Astrocyte of the spinal cord (primary cell): Measurements from ENCODE around the gene OR51E1.
A peak's percentile ranks its signal among the peaks of the same experiment; 100 is the strongest.

ENCODE experiments used
- DNase-seq: peaks from one replicate; pipeline ENCODE4 v3.0.0; 2011; ENCODE audit warnings: low read depth, low spot score
- H3K4me3 ChIP-seq: 2 replicates; pipeline ENCODE4 v1.5.1; 2011; ENCODE audit warnings: low read depth, mild to moderate bottlenecking, low read length, moderate library complexity
- CTCF ChIP-seq: IDR thresholded peaks from 2 replicates; pipeline ENCODE4 v1.5.1; 2012; ENCODE audit warnings: low read depth, mild to moderate bottlenecking, low read length, inconsistent platforms
- in situ Hi-C: cut with HindIII; loops from 2 replicates; pipeline ENCODE4 v1.10.0; 2017; ENCODE audit warnings: low sequenced_read_pairs

The OR51E1 gene

GRCh38 chr11:4680341-4680740, 36.6 kb downstream of the OR51E1 start:
- no peak for DNase-seq
- in situ Hi-C loops: no loop called here
- TF ChIP-seq CTCF: no peak
- no peak overlapping the region for H3K4me3 ChIP-seq

DNA sequence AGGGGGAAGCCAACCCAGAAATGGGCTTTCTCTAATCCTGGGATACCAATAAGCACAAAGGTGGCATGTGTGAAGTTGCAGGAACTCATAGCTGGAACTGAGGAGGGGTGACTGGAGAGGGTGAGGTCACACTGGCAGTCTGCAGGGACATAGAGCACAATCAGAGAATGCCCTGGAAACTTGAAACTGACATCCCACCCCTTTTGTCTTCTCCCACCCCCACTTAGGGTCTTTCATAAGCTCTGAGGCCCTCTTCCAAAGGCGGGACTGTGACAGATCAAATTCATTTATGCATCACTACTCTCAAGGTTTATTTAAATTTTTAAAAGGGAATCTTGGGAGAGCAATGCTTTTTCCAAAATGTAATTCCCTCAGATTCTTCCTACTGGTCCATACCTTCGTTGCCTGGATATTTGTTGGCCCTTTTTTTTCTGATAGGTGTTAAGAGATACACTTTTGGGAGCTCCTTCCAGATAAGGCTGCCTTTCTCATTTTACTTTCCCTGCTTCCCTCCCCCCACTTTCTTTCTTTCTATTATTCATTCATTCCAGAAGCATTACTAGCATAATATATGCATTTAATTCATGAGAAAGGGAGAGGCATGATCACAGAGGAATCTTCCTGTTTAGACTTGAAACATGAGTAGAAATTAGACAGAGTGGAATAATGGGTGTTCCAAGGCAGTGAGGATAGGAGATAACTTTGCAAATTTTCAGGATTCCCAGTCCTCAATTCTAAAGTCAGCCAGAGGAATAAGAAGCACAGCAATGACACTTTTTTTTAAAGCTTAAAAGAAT, 39.0 kb downstream of the OR51E1 start:
- in situ Hi-C loops: no loop called here
- no peak overlapping the region for H3K4me3 ChIP-seq
- TF ChIP-seq CTCF: no peak
- DNase-seq: peak; percentile 27

DNA sequence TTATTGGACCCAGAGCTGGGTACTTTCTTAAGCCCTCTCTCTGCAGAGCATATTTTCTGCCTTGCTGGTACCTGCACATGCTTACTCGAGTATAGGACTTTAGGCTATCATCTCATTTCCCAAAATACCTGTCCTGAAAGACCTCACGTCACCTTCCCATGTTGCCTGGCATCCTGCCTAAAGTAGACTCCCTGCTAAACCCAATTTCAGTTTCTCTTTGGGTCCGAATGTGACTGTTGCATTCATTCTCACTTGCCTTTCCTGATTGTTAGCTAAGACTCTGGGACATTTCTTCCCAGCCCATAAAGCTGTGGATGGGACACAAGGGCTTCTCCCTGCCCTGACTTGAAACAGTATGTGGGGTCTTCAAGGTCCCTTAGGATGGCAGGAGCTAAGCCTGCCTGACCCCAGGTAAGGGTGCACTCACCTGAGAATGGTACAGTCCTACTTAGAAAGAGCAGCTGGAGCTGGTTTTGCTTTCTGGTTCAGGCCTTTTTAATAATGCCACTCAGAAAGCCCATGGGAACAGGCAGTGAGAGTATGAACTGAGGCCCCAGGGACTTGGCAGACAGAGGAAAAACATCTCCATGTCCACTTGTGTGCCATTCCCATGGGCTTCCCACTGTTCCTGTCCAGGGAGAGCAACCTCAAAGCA, 41.0 kb downstream of the OR51E1 start:
- in situ Hi-C loops: no loop called here
- H3K4me3 ChIP-seq: no peak overlapping the region
- no peak for TF ChIP-seq CTCF
- DNase-seq: no peak

GRCh38 chr11:4695442-4695841, 51.7 kb downstream of the OR51E1 start:
- no peak for TF ChIP-seq CTCF
- in situ Hi-C loops: no loop called here
- H3K4me3 ChIP-seq: no peak overlapping the region

GRCh38 chr11:4697585-4697984, 53.8 kb downstream of the OR51E1 start, which contains the start of gene OR51E2:
TSS of gene OR51E2 (minus strand) at chr11:4697853. CDS start at chr11:4682711, 15,142 bp downstream.
- in situ Hi-C loops: no loop called here
- DNase-seq: peak; percentile 6
- no peak within 1 kb of the TSS for H3K4me3 ChIP-seq
- TF ChIP-seq CTCF: no peak

More at GRCh38 chr11:4695442-4695841, 51.7 kb downstream of the OR51E1 start:
- no peak for DNase-seq

- in situ Hi-C loops: no loop called here
- no peak overlapping the region for H3K4me3 ChIP-seq
- DNase-seq: no peak
Measured at GRCh38 chr11:4699697-4700435, 56.1 kb downstream of the OR51E1 start.

More at GRCh38 chr11:4699697-4700435, 56.1 kb downstream of the OR51E1 start:
- TF ChIP-seq CTCF: no peak
